GM04503 (cell line): ENCODE data around the gene COX8C.
A peak's percentile ranks its signal among the peaks of the same experiment; 100 is the strongest.

Experiments used
- DNase-seq: peaks from one replicate; pipeline ENCODE4 v3.0.0-alpha.2; 2012; ENCODE audit warnings: low read depth

COX8C gene, protein sequence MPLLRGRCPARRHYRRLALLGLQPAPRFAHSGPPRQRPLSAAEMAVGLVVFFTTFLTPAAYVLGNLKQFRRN

DNA sequence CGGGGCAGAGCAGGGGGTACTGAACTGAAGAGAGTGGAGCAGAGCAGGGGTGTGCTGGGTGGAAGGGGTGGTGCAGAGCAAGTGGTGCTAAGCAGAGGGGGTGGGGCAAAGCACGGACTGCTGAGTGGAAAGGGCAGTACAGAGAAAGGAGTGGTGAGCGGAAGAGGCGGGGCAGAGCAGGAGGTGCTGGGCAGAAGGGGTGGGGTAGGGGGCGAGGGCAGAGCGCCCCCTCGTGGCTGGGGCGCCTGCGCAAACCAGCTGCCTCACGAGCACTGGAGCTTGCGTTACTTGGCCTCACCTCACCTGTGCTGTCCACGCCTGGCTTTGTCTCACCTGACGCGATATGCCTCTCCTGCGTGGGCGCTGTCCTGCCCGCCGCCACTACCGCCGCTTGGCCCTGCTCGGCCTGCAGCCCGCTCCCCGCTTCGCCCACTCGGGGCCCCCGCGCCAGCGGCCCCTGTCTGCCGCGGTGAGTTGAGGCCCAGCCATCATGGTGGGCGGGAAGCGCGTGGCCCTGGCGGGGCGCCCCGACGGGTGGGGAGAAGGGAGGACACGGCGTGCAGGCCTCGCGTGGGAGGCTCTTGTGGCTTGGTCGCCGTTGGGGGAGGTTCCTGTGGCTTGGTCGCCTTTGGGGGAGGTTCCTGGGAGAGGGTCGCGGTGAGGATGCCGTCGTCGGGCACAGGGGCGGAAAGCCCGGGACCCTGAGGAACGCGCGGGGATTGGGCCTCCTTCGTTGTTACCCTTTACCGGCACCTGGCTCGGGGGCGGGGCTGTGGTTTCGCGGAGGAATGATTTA lies at the start of gene COX8C:
Gene COX8C (plus strand): TSS at position 257 of the 796 bp plus-strand sequence. CDS start 87 bp downstream, at position 344.
- no peak for DNase-seq

DNA sequence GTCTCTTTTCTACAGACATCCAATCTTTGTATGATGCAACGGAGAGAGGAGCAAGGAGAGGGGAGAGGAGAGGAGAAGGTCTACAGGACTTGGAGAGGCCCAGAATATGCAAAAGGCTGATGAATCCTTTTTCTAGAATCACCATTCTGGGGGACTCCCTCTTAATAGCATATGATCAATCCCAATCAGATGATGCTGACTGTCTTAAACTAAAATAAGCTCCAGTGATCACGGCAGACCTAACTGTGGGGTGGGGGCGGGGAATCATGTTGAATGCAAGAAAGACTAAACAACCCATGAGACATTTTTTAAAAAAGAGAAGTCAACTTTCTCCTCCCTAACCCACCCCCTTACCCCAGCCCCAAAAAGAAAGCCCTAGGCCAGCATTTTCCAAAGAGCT lies 47.6 kb upstream of the COX8C start:
- no peak for DNase-seq

DNA sequence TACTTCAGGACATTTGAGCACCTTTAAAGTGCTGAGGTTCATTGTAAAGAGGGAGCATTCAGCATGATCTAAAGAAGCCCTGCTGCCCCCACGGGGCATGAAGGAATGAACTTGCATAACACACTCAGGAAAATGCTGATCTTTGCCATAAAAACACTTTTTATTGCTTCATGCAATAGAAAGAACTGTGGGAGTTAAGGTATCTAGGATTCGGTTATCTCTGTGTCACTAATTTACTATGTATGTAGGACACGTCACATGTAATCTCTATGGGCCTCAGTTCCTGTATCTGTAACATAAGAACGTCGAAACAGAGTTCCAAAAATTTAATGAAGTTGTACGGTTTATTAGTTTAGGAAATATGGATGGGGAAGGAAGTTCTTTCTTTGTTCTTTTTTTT lies 47.1 kb upstream of the COX8C start:
- no peak for DNase-seq

DNA sequence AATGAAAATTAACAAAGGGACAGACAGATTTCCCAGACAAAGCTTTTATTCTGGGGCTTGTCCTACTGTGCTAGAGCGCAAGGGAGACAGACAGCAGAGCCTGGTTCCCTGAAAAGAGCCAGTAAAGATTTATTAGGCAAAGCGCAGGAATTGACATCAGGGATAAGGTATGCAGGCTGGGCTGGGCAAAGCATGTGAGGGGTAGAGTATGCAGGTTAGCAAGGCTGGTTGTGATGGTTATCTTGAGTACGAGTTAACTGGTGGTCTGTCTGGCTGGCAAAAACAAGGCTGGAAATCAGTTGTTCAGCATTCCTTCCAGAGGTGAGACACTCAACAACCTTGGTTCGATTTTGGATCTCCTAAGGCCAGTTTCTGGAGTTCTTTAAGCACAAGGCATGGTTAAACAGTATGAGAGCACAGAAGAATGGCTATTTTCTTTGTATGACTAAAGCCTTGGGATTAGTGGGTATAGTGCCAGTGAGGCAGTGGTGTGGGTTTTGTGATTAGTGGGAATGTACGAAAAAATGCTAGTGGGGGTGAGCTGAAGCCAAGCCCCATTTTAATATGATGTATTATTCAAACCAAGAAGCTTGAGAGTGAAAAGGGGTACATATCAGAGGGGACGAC lies 45.0 kb upstream of the COX8C start:
- no peak for DNase-seq

DNA sequence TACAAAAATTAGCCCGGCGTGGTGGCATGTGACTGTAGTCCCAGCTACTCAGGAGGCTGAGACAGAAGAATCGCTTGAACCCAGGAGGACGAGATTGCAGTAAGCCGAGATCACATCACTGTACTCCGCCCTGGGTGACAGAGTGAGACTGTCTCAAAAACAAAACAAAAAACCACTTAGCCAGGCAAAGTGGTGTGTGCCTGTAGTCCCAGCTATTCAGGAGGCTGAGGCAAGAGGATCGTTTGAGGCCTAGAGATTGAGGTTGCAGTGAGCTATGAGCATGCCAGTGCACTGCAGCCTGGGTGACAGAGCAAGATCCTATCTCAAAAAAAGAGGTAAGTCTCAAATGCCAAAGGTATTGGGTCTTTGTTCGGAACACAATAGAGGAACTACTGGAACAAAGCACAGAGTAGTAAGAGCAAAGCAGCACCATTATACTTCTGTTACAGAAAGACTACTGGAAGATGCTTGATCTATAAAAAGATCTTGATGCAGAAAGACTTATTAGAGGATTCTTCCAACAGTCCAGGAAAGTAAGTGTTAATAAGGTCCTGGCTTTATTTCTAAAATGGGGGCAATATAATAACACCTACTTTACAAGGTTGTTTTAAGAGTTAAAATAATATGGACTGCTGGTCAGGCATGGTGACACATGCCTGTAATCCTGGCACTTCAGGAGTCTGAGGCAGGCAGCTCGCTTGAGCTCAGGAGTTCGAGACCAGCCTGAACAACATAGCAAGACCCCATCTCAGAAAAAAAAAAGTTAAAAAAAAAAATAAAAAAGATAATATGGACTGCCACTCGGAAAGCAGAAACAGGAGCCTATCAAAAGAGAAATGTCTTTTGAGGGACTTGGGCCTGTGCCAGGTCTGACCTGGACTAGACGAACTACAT lies 44.0 kb upstream of the COX8C start:
- no peak for DNase-seq

DNA sequence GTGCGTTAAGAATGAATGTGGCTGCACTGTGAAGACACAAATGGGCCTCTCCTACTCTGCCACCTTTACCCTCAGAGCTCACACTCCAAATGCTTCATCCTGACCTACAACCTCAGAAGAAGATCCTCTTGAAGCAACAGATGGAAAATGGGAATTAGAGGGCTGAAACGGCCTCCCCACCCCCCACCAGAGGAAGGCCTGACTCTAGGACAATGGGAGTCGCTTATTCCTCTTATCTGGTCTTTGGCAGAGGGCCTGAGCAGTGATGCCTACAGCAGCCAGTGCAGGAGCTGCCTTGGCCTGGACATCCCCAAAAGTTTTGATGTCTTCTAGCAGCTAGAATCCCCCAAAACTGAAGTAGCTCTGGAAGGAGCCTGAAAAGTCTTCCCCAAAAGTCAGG lies 43.3 kb upstream of the COX8C start:
- DNase-seq: no peak

DNA sequence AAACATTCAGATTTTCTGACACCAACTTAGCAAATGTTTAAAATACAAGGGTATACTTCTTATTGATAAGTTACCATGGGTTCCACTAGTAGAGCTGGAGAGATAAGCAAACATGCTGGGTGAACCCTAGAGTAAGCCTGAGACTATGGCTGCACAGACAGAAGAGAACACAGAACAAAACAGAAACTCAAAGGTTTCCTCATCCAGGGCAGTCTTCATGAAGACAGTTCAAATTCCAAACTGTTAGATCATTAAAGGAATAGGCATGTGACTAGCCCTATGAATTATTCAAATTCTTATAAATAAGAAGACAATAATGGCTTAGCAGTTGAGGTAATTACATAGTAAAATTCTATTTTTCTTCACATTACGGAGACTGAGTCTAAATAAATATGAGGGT lies 42.2 kb upstream of the COX8C start:
- DNase-seq: peak; percentile 23

DNA sequence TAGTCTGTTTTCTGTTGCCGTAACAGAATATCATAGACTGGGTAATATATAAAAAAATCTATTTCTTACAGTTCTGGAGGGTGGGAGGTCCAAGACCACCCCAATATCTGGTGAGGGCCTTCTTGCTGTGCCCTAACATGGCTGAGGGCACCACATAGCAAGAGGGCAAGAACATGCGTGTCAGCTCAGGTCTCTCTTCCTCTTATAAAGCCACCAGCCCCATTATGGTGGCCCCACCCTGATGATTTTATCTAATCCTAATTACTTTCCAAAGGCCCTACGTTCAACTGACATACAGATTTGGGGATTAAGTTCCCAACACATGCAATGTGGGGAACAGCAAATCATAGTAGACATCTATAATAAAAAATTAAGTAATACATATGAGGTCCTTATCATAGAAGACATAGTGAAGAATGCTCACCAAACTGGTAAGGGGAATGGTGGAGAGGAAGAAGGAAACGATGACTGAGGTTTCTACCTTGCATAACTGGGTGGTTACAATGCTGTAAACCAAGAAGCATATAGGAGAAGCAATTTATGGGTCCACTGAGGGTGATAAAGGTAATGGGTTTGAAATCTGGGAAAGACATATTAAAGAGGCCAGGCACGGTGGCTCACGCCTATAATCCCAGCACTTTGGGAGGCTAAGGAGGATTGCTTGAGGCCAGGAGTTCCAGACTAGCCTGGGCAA lies 41.1 kb upstream of the COX8C start:
- no peak for DNase-seq

DNA sequence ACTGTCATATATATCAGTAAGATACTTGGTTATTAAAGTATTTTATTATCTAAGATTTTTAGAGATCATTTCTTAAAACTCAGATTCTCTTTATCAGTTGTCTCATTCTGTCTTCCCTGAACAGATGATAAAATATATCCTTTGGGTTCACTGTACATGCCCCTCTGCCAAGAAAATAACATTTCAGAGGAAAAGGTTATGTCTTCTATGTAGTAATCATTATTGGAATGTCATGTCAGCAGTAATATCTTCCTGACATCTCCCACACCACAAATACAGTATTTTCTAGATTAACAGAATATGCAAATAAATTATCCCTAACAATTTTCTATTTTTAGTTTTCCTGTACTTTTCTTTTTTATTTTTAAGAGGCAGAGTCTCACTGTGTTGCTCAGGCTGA lies 40.2 kb upstream of the COX8C start:
- DNase-seq: no peak

DNA sequence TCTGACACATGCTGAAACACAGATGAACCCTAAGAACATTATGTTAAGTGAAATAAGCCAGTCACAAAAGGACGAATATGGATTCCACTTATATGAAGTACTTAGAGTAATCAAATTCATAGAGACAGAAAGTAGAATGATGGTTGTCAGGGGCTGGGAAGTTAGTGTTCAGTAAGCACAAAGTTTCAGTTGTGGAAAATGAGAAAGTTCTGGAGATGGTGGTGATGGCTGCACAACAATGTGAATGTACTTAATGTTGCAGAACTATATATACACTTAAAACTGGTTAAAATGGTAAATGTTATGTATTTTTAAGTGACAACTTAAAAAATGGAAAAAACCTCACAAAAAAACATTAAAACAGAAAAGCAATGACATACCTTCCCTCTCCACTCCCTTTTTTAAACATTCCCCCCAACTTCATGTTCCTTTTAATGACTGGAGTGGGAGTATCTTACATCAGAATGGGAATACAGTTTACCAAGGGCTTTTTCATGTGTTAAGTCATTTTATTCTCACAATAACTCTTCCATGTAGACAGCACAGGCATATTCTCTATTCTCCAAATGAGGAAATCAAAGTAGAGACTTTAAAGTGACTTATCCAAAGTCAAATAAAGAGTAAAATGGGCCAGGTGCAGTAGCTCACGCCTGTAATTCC lies 38.2 kb upstream of the COX8C start:
- no peak for DNase-seq

DNA sequence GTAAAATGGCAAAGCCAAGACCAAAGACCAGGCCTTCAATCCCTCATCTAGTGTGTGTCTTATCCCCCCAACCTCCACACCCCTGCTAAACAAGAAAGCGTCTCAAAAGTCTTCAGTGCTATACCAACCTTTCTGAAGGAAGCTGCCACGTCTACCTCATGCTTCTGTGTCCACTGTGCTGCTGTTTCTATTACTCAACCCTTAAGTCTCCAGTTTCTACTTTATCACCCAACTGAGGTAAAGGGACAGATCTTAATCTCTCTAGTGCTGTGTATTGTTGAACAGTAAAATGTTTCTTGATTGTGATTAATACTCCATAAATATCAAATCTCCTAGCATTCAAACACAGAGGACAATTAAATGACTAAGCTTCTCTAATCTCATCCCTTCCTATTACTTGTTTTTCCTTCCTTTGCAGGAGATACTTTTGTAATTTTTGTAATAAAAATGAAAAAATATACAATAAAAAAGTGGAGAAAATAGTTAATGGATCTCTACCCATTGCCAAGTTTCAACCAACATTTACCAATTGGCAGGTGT lies 37.5 kb upstream of the COX8C start:
- no peak for DNase-seq

DNA sequence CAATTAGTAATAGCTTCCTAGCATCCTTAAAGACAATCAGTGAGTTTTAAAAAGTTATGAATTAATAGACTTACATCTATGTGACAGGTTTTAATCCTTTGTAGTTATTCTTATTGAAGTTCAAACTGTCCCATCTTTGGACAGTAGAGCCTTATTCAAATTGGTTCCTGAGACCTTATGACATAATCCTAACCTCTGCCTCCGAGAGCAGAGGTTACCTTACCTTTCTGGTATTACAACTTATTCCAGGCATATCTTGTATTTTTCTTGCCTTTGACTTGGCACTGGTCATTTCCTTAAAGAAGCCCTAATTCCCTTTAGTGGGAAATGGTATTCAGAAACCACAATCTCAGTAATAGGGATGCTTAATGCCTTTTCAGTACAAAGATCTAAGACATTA lies 35.9 kb upstream of the COX8C start:
- no peak for DNase-seq

DNA sequence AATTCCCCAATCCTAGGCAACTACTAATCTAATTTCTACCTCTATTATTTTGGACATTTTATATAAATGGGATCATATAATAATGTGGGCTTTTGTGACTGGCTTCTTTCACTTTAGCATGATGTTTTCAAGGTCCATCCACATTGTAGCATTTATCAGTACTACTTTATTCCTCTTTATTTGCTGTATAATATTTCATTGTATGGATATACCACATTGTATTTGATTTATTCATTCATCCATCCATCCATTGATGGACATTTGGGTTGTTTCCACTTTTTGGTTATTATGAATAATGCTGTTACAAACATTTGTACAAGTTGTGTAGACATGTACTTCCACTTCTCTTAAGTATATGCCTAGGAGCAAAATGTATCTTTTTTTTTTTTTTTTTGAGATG lies 31.4 kb upstream of the COX8C start:
- no peak for DNase-seq

DNA sequence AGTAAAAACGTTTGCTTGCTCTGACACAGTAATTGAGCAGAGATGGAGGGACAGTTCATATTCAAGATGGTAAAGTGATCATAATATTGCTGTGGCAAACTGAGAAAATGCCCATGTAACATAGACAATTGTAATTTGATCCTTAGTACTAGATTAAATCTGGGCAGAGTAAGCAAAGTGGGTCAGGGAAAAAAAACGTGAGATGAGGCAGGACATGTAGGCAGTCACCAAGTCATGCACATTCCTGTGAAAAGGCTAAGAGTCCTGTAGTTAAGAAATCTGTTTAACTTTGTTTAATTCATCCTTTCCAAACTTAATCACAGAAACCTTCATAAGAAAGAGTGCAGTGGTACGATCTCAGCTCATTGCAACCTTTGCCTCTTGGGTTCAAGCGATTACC lies 30.3 kb upstream of the COX8C start:
- DNase-seq: peak; percentile 15

DNA sequence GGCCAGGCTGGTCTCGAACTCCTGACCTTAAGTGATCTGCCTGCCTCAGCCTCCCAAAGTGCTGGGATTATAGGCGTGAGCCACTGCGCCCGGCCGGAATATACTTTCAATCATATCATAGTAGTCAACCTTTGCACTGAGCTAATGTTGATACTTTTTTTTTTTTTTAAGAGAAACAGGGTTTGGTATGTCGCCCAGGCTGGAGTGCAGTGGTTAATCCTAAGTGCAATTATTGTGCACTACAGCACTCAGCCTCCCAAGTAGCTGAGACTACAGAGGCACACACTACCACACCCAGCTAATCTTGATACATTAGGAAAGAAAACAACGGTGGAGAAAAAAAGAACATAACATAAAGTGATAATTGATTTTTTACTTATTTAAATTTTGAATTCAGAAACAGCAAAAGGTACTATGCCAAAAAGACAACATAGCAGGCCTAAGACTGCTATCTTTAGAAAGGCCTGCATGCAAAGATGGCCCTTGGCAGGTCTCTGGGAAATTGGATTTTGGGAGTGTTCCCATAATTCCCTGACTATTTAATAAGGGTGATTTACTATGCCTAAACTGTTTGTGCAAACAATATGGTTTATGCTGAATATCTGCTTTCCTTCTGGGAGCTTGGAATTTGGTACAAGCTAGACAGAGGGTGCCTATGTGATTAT lies 29.6 kb upstream of the COX8C start:
- DNase-seq: no peak

DNA sequence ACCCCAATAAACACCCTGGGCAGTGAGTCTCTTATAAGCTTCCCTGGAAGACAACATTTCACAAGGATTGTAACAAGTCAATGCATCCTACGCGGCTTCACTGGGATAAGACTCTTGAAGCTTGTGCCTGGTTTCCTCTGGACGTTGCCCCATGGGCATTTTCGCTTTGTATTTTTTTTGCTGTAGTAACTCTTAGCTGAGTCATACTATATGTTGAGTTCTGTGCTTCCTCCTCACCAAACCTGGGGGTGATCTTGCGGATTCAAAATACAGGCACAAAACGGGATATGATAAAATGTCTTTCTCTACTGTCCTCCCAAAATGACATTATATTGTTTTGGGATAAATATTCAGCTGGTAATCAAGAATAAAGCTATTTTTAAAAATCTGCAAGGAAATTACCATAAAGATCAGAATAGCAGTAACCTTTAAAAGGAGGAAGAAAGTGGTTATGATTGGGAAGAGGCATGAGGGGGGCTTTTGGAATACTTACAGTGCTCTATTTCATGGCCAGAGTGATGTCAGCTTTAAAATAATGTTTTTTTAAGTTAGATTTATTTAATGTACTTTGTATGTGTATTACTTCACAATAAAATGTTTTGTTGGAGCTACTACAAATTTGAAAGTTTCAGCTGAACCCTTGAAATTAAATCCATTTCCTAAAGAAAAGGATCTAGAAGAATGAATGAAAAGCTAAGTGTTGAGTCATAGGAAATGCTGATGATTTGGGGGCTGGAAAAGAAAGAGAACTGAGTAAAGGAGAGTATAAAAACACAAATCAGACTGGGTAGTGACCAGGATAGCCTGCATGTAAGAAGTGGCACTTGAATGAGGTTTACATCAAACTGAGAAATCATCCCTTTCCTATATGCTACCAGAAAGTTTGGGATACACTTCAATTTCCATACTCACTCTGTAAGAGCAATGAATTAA lies 28.8 kb upstream of the COX8C start:
- DNase-seq: no peak

DNA sequence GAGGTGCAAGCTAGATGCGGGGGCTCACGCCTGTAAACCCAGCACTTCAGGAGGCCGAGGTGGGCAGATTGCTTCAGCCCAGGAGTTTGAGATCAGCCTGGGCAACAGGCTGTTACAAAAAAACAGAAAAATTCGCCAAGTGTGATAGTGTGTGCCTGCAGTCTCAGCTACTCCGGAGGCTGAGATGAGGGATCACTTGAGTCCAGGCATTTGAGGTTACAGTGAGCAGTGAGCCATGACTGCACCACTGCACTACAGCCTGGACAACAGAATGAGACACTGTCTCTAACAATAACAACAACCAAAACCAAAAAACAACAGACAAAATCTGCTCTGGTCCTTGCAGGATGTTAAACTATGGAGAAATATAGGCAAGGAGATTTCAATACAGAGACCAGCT lies 28.1 kb upstream of the COX8C start:
- no peak for DNase-seq

DNA sequence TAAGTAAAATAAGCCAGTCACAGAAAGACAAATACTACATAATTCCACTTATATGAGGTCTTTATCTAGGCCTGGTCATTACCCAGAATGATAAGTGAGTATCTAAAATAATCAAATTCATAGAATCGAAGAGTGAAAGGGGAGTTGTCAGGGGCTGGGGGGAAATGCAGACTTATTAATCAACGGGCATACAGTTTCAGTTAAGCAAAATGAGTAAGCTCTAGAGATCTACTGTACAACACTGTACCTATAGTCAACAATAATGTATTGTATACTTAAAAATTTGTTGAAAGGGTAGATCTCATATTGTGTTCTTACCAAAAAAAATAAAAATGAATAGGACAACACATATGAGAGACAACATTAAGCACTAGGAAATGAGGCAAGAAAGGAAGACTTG lies 27.5 kb upstream of the COX8C start:
- DNase-seq: no peak

DNA sequence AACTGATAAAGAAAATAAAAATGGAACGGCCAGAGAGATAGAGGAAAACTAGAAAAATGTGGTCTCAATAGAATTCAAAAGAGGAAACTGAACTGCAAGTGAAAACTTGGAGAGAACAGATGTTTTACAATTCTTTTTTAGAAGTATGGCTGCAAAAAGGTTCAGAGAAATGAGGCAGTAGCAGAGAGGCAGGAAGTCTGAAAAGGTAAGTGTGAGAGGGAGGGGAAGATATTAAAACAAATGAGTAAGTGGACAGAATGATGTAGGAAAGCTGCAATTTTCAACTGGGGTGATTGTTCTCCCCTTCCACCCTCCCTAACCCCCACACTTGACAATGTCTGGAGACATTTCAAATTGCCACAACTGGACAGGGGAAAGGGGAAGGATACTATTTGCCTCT lies 27.0 kb upstream of the COX8C start:
- DNase-seq: no peak

DNA sequence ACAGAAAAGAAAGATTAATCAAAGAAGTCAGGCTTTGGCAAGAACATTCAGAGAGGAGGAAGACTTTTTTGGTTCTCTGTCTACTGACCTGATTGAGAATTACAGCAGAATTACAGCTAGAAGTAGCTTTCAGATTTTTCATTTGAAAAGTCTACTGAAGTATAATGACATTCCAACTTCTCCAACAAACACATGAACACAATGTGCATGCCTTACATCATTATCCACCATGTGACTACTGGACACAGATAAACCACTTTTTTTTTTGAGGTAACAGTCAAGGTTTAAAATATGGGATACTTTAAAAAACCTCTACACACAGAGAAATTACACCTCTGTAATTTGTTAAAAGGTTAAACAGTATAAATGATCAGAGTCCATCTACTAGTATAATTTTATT lies 26.5 kb upstream of the COX8C start:
- no peak for DNase-seq
